ENCODE data around the gene ENOX1. TPM values are rescaled to one million over a fixed set of nuclear protein-coding genes. Genes with fewer than 3 reads are reported as not detected.

ENOX1 gene
- total and polyA plus RNA-seq, 7 donors: 0.34 to 7.1 (median 1.1) TPM

- H3K4me3 ChIP-seq: no peak overlapping the region
- DNase-seq (no peak), ATAC-seq (no peak)
- H3K36me3 ChIP-seq (ENCODE audit: insufficient read depth in 1 of 2, low read depth in 1 of 2): no peaks in the 10 kb centered on the region
- intact Hi-C loops (cut with DNase I): no loop called here
- H3K27ac ChIP-seq: no peak overlapping the region
- H3K27me3 ChIP-seq (ENCODE audit: insufficient read depth in 3 of 3, low read length in 2 of 3): no peaks in the 10 kb centered on the region
- no peak for TF ChIP-seq CTCF (IDR thresholded peaks at IDR 0.05)
- H3K4me1 ChIP-seq: no peaks in the 10 kb centered on the region
- H3K9me3 ChIP-seq: no peaks in the 10 kb centered on the region
Measured at GRCh38 chr13:43257765-43258164, 529.0 kb downstream of the ENOX1 start.

GRCh38 chr13:43251961-43252360, 534.8 kb downstream of the ENOX1 start:
- H3K27me3 ChIP-seq (ENCODE audit: insufficient read depth in 3 of 3, low read length in 2 of 3): no peaks in the 10 kb centered on the region
- H3K9me3 ChIP-seq: no peaks in the 10 kb centered on the region
- no peaks in the 10 kb centered on the region for H3K4me1 ChIP-seq
- H3K4me3 ChIP-seq: no peak overlapping the region
- ATAC-seq (no peak), DNase-seq (no peak)
- H3K27ac ChIP-seq: no peak overlapping the region
- no peaks in the 10 kb centered on the region for H3K36me3 ChIP-seq (ENCODE audit: insufficient read depth in 1 of 2, low read depth in 1 of 2)
- 86 to 92% (median 90%) methylated on average over 5 of the region's 5 CpGs for WGBS, 3 donors
- intact Hi-C loops (cut with DNase I): no loop called here
- TF ChIP-seq CTCF (IDR thresholded peaks at IDR 0.05): no peak

GRCh38 chr13:43246382-43246781, 540.4 kb downstream of the ENOX1 start:
- Histone ChIP-seq H3K36me3 (ENCODE audit: insufficient read depth in 1 of 2, low read depth in 1 of 2) (no peaks in the 10 kb centered on the region), H3K27ac (no peak overlapping the region), H3K9me3 (no peaks in the 10 kb centered on the region), H3K4me1 (no peaks in the 10 kb centered on the region), H3K27me3 (ENCODE audit: insufficient read depth in 3 of 3, low read length in 2 of 3) (no peaks in the 10 kb centered on the region), H3K4me3 (no peak overlapping the region)
- no peak for ATAC-seq
- TF ChIP-seq CTCF (IDR thresholded peaks at IDR 0.05): no peak
- 65 to 69% (median 67%) methylated on average over 3 of the region's 3 CpGs for WGBS, 3 donors
- intact Hi-C loops (cut with DNase I): no loop called here
- DNase-seq: no peak

- DNase-seq (no peak), ATAC-seq (no peak)
- TF ChIP-seq CTCF (IDR thresholded peaks at IDR 0.05): no peak
- H3K36me3 ChIP-seq (ENCODE audit: insufficient read depth in 1 of 2, low read depth in 1 of 2): no peaks in the 10 kb centered on the region
- 75 to 80% (median 76%) methylated on average over 8 of the region's 8 CpGs for WGBS, 3 donors
- no peak overlapping the region for H3K27ac ChIP-seq
- intact Hi-C loops (cut with DNase I): no loop called here
- no peaks in the 10 kb centered on the region for H3K9me3 ChIP-seq
- no peaks in the 10 kb centered on the region for H3K27me3 ChIP-seq (ENCODE audit: insufficient read depth in 3 of 3, low read length in 2 of 3)
- H3K4me1 ChIP-seq: no peaks in the 10 kb centered on the region
- H3K4me3 ChIP-seq: no peak overlapping the region
Measured at GRCh38 chr13:43245374-43245964, 541.3 kb downstream of the ENOX1 start.

GRCh38 chr13:43244481-43244880, 542.3 kb downstream of the ENOX1 start:
- WGBS, 3 donors: 77 to 92% (median 78%) methylated on average over 5 of the region's 5 CpGs
- no peak for DNase-seq
- Histone ChIP-seq H3K27me3 (ENCODE audit: insufficient read depth in 3 of 3, low read length in 2 of 3) (no peaks in the 10 kb centered on the region), H3K27ac (no peak overlapping the region), H3K9me3 (no peaks in the 10 kb centered on the region), H3K36me3 (ENCODE audit: insufficient read depth in 1 of 2, low read depth in 1 of 2) (no peaks in the 10 kb centered on the region), H3K4me1 (no peaks in the 10 kb centered on the region), H3K4me3 (no peak overlapping the region)
- ATAC-seq: peak in 1 of 4 donors; percentile 23
- TF ChIP-seq CTCF (IDR thresholded peaks at IDR 0.05): no peak
- intact Hi-C loops (cut with DNase I): no loop called here
